ENCODE measurements around the gene PTHLH. TPM values are rescaled to one million over a fixed set of nuclear protein-coding genes. Genes with fewer than 3 reads are reported as not detected.

PTHLH gene
- total RNA-seq (2022; extraction: Qiagen RNA extraction), result 26.7 to 29.7 TPM (median 29.3 TPM) in 5 replicates

DNA sequence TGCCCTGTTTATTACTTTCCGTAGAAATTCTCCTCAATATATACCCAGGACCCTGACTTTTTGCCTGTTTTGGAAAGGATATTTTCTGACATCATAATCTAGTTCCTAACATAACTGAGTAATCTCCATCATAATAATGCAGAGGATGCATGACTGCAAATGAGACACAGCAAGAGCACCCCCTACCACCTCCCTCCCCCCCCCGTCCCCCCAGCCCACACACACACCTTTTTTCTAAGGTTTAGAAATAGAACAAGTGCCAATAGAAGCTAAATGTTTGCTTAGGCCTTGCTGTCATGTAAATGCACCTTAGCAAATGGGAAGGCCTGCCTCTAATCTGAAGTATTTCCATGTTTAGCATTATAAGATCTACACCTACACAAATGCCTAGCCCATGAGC lies at the start of gene PTHLH:
Gene PTHLH, minus strand, starts transcription at position 13 of the 400 bp plus-strand sequence. CDS start 3,239 bp downstream, outside the sequence.

Other genes with a start within 250 kb of the PTHLH start
- gene KLHL42, start 192.5 kb downstream of the PTHLH start, total RNA-seq (2022; extraction: Qiagen RNA extraction), result 15.3 to 19.8 TPM (median 18.2 TPM) in 5 replicates
- not detected in 5 replicates for gene MANSC4, start 192.5 kb downstream of the PTHLH start, total RNA-seq (2022; extraction: Qiagen RNA extraction)
- 18.0 to 25.4 TPM (median 22.6 TPM) in 5 replicates for gene CCDC91, start 217.7 kb upstream of the PTHLH start, total RNA-seq (2022; extraction: Qiagen RNA extraction)

All from A549 treated with CORT108297 at 1 μM for 4 hours (cell line).